Measurements from ENCODE around the gene SPPL2B.

The SPPL2B gene

DNA sequence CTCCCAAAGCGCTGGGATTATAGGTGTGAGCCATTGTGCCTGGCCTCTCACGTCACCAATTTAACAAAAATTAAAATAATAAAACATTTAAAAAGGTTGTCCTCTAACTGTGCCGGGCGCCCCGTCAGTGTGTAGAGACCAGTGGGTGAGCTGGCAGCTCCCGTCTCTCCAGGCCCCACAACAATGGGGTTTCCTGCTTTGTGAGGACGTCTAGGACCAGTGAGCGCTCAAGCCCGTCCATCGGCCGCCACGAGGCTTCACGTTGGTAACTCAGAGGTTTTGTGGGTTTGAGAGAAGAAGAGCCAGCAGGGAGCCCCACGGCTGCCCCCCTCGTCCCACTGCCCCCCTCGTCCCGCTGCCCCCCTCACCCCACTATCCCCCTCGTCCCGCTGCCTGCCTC lies 4.8 kb upstream of the SPPL2B start:
- intact Hi-C loops (cut with micrococcal nuclease) = no loop called here
- Mint-ChIP-seq H3K4me3 (no peak overlapping the region), H3K27ac (no peak overlapping the region), H3K4me1 (ENCODE audit: low read depth) (peaks cover 35% of the 10 kb centered on the region), H3K9me3 (no peaks in the 10 kb centered on the region), H3K27me3 (no peaks in the 10 kb centered on the region), H3K36me3 (ENCODE audit: low read depth) (peaks cover 76% of the 10 kb centered on the region)

GRCh38 chr19:2324220-2324948 lies 4.1 kb upstream of the SPPL2B start:
- intact Hi-C loops (cut with micrococcal nuclease) = no loop called here
- Mint-ChIP-seq H3K36me3 (ENCODE audit: low read depth) (peaks cover 76% of the 10 kb centered on the region), H3K4me3 (no peak overlapping the region), H3K9me3 (no peaks in the 10 kb centered on the region), H3K27ac (no peak overlapping the region), H3K4me1 (ENCODE audit: low read depth) (peaks cover 40% of the 10 kb centered on the region), H3K27me3 (no peaks in the 10 kb centered on the region)

- intact Hi-C loops (cut with micrococcal nuclease) = loop anchor here (5.0 kb wide), 1 partner anchor 67 kb away; no protein-coding TSS in a partner anchor
- H3K27me3 Mint-ChIP-seq = no peaks in the 10 kb centered on the region
- H3K27ac Mint-ChIP-seq = peak overlapping the region; percentile 9
- H3K4me3 Mint-ChIP-seq = no peak overlapping the region
- H3K36me3 Mint-ChIP-seq (ENCODE audit: low read depth) = peaks cover 76% of the 10 kb centered on the region
- H3K4me1 Mint-ChIP-seq (ENCODE audit: low read depth) = peaks cover 51% of the 10 kb centered on the region
- no peaks in the 10 kb centered on the region for H3K9me3 Mint-ChIP-seq
Measured at GRCh38 chr19:2325281-2326046, 3.0 kb upstream of the SPPL2B start.

DNA sequence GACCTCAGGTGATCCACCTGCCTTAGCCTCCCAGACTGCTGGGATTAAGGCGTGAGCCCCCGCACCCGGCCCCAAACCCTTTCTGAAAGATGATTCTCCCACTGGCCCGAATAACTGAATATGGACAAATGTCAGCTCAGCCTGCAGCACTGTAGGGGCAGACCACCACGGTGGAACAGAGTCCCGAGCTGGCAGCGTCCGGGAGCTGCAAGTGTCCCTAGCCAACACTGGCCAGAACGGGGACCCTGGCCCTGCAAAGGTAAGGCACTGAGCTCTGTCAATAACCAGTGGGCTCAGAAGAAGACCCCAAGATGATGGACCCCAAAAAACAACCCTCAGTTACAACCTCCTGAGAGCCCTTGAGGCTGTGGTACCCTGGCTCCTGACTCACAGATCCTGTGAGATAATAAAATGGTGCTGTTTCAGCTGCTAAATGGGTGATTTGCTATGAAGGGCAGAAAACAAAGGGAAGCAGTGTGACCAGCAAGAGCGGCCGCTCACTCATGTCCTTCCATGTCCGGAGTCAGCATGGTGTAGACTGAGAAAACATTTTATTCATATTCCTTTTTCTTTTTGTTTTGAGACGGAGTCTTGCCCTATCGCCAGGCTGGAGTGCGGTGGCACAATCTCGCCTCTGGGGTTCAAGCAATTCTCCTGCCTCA lies 1.7 kb upstream of the SPPL2B start:
- Mint-ChIP-seq H3K36me3 (ENCODE audit: low read depth) (peaks cover 65% of the 10 kb centered on the region), H3K4me3 (peak overlapping the region; percentile 98), H3K27me3 (peaks cover 1% of the 10 kb centered on the region), H3K27ac (peak overlapping the region; percentile 96), H3K4me1 (ENCODE audit: low read depth) (peaks cover 63% of the 10 kb centered on the region), H3K9me3 (no peaks in the 10 kb centered on the region)
- intact Hi-C loops (cut with micrococcal nuclease) = loop anchor here (5.0 kb wide), 1 partner anchor 65 kb away; no protein-coding TSS in a partner anchor

DNA sequence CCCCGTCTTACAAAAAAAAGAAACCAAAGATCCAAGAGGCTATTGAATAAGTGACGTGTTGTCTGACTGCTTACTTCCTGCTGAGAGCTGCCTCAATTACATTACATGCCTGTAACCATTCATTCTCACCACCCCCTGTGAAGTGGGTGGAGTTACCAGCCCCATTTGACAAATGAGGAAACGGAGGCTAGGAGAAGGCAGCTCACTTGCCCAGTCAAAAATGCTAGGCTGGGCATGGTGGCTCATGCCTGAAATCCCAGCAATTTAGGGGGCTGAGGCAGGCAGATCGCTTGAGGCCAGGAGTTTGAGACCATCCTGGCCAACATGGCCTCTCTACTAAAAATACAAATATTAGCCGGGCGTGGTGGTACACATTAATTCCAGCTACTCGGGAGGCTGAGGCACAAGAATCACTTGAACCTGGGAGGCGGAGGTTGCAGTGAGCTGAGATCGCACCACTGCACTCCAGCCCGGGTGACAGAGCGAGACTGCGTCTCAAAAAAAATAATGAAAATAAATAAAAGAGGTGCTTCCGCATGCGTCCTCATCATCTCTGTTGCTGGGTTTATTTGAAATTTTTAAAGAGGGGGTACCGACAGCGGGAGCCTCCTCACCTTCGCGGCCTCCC lies 597 bp upstream of the SPPL2B start:
- intact Hi-C loops (cut with micrococcal nuclease) = loop anchor here (5.0 kb wide), 1 partner anchor 64 kb away; no protein-coding TSS in a partner anchor
- Mint-ChIP-seq H3K4me1 (ENCODE audit: low read depth) (peaks cover 74% of the 10 kb centered on the region), H3K4me3 (peak overlapping the region; percentile 98), H3K9me3 (no peaks in the 10 kb centered on the region), H3K27me3 (peaks cover 2% of the 10 kb centered on the region), H3K27ac (peak overlapping the region; percentile 96), H3K36me3 (ENCODE audit: low read depth) (peaks cover 55% of the 10 kb centered on the region)

DNA sequence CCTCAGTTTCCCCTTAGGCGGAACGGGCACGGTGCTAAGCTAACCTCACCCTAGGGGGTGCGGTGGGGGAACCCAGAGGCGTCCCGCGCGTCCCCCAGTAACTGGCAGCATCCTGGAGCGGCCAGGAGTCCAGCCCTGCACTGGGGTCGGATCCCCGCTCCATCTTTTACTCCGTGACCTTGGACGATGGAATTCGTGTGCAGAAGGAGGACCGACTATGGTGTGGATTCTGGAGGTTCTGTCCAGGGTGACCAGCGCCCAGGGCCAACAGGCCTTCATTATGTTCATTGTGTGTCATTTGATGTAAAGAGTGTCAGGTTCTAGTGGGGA lies 630 bp downstream of the SPPL2B start:
- peaks cover 2% of the 10 kb centered on the region for H3K27me3 Mint-ChIP-seq
- peaks cover 42% of the 10 kb centered on the region for H3K36me3 Mint-ChIP-seq (ENCODE audit: low read depth)
- H3K27ac Mint-ChIP-seq = peak overlapping the region; percentile 96
- intact Hi-C loops (cut with micrococcal nuclease) = loop anchor here (5.0 kb wide), 1 partner anchor 63 kb away; no protein-coding TSS in a partner anchor
- peaks cover 86% of the 10 kb centered on the region for H3K4me1 Mint-ChIP-seq (ENCODE audit: low read depth)
- H3K9me3 Mint-ChIP-seq = no peaks in the 10 kb centered on the region
- H3K4me3 Mint-ChIP-seq = peak overlapping the region; percentile 98

- peak overlapping the region; percentile 96 for H3K27ac Mint-ChIP-seq
- peak overlapping the region; percentile 98 for H3K4me3 Mint-ChIP-seq
- H3K9me3 Mint-ChIP-seq = no peaks in the 10 kb centered on the region
- H3K36me3 Mint-ChIP-seq (ENCODE audit: low read depth) = peaks cover 40% of the 10 kb centered on the region
- H3K27me3 Mint-ChIP-seq = peaks cover 2% of the 10 kb centered on the region
- peaks cover 89% of the 10 kb centered on the region for H3K4me1 Mint-ChIP-seq (ENCODE audit: low read depth)
- intact Hi-C loops (cut with micrococcal nuclease) = loop anchor here (5.0 kb wide), 1 partner anchor 63 kb away; no protein-coding TSS in a partner anchor
Measured at GRCh38 chr19:2329501-2329916, 1.0 kb downstream of the SPPL2B start.

- Mint-ChIP-seq H3K4me3 (no peak overlapping the region), H3K4me1 (ENCODE audit: low read depth) (peaks cover 87% of the 10 kb centered on the region), H3K27me3 (peaks cover 2% of the 10 kb centered on the region), H3K9me3 (no peaks in the 10 kb centered on the region), H3K27ac (peak overlapping the region; percentile 96), H3K36me3 (ENCODE audit: low read depth) (peaks cover 40% of the 10 kb centered on the region)
- intact Hi-C loops (cut with micrococcal nuclease) = no loop called here
Measured at GRCh38 chr19:2330255-2330631, 1.8 kb downstream of the SPPL2B start.

GRCh38 chr19:2330632-2331284 lies 2.3 kb downstream of the SPPL2B start:
- H3K9me3 Mint-ChIP-seq = no peaks in the 10 kb centered on the region
- no peak overlapping the region for H3K4me3 Mint-ChIP-seq
- intact Hi-C loops (cut with micrococcal nuclease) = no loop called here
- peaks cover 40% of the 10 kb centered on the region for H3K36me3 Mint-ChIP-seq (ENCODE audit: low read depth)
- peaks cover 2% of the 10 kb centered on the region for H3K27me3 Mint-ChIP-seq
- H3K27ac Mint-ChIP-seq = peak overlapping the region; percentile 96
- peaks cover 84% of the 10 kb centered on the region for H3K4me1 Mint-ChIP-seq (ENCODE audit: low read depth)

- intact Hi-C loops (cut with micrococcal nuclease) = no loop called here
- Mint-ChIP-seq H3K4me3 (no peak overlapping the region), H3K36me3 (ENCODE audit: low read depth) (peaks cover 34% of the 10 kb centered on the region), H3K27me3 (peaks cover 2% of the 10 kb centered on the region), H3K4me1 (ENCODE audit: low read depth) (peaks cover 80% of the 10 kb centered on the region), H3K27ac (no peak overlapping the region), H3K9me3 (no peaks in the 10 kb centered on the region)
Measured at GRCh38 chr19:2331601-2332246, 3.2 kb downstream of the SPPL2B start.

DNA sequence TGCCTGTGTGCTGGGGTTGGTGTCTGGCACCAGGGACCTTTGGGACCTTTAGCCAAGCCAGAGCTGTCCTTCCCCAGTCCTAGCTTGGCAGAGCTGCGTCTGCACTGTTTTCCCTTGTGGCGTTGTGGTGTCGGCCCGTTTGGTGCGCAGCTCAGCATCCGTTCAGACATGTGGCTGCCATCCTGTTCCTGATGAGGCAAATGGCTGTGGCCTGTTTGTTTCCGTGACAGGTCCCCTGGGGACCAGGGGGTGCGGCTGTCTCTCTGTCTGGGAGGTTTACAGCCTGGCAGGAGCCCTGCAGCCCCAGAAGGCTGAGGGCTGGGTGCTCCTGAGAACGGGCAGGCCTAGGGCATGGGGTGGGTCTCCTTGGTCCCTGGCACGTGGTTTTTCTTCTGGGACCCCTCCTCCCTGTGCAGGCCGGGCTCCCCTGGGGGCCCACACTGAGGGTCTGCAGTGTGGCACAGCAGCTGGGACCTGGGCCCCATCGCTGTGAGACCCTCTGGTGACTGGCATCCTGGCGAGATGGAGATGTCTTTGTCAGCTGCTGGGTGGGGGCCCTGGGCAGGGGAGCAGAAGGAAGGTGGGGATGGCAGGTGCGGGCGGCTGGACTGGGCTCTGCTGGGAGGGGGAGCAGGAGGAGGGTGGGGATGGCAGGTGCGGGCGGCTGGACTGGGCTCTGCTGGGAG lies 4.0 kb downstream of the SPPL2B start:
- intact Hi-C loops (cut with micrococcal nuclease) = no loop called here
- Mint-ChIP-seq H3K9me3 (no peaks in the 10 kb centered on the region), H3K4me3 (no peak overlapping the region), H3K27me3 (peaks cover 2% of the 10 kb centered on the region), H3K4me1 (ENCODE audit: low read depth) (peaks cover 73% of the 10 kb centered on the region), H3K27ac (peak overlapping the region; percentile 33), H3K36me3 (ENCODE audit: low read depth) (peaks cover 35% of the 10 kb centered on the region)

DNA sequence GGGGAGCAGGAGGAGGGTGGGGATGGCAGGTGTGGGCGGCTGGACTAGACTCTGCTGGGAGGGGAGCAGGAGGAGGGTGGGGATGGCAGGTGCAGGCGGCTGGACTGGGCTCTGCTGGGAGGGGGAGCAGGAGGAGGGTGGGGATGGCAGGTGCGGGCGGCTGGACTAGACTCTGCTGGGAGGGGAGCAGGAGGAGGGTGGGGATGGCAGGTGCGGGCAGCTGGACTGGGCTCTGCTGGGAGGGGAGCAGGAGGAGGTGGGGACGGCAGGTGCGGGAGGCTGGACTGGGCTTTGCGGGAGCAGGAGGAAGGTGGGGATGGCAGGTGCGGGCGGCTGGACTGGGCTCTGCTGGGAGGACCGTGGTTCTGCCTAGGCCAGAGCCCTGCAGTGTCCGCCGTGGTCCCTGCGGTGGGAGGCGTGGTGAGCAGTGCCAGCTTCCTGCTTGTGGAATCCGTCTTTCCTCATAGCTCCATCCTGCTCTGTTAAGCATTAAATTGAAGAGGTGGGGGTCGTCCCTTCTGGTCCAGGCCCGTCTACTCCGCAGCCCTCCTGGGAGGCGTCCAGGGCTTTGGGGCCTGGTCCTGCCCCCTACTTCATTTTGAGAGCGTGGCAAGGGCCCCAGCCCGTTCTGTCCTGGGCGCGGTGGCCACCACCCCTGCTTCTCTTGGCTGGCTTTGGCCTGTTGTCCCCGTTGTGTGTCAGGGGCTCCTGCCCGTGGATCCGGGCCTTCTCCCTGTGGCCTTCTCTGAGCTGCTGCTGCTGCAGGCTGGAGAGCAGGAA lies 4.7 kb downstream of the SPPL2B start:
- Mint-ChIP-seq H3K36me3 (ENCODE audit: low read depth) (peaks cover 36% of the 10 kb centered on the region), H3K27me3 (peaks cover 2% of the 10 kb centered on the region), H3K9me3 (no peaks in the 10 kb centered on the region), H3K27ac (peak overlapping the region; percentile 47), H3K4me3 (no peak overlapping the region), H3K4me1 (ENCODE audit: low read depth) (peaks cover 66% of the 10 kb centered on the region)
- intact Hi-C loops (cut with micrococcal nuclease) = no loop called here

Measured in dendritic cell treated with granulocyte-macrophage colony-stimulating factor and Interleukin-4, amounts not matched to agents 40 ng/mL and 50 ng/mL, for 4 days (primary cell).